Activated CD4-positive, alpha-beta T cell treated with anti-CD3 and anti-CD28 coated beads for 36 hours (primary cell): ENCODE data around the gene MPDZ. TPM values are rescaled to one million over a fixed set of nuclear protein-coding genes. Genes with fewer than 3 reads are reported as not detected.

Experiments used
- ATAC-seq: fragments of 200-7000 bp; cut with Tn5 transposase; one replicate; pipeline ENCODE4 v1.10.0; 2021; ENCODE audit warnings: mild to moderate bottlenecking, moderate library complexity
- CTCF ChIA-PET: fragments of 350-600 bp; sonication (Branson Sonifier 250); formaldehyde crosslinking; loops from one replicate; lab custom pipeline; 2021; ENCODE audit warnings: antibody characterized with exemption; lab: Charles Lee
- POLR2A ChIA-PET: fragments of 350-600 bp; sonication (Branson Sonifier 250); formaldehyde crosslinking; loops from one replicate; lab custom pipeline; 2021; ENCODE audit warnings: antibody characterized with exemption, inconsistent platforms; lab: Charles Lee
- DNase-seq: peaks from one replicate; pipeline ENCODE4 v3.0.0-alpha.2; 2020
- H3K27ac Mint-ChIP-seq: one replicate; pipeline ENCODE4 v1.8.0; 2021; ENCODE audit warnings: mixed read lengths
- H3K27me3 Mint-ChIP-seq: one replicate; pipeline ENCODE4 v1.8.0; 2021; ENCODE audit warnings: mixed read lengths
- H3K36me3 Mint-ChIP-seq: one replicate; pipeline ENCODE4 v1.8.0; 2021; ENCODE audit warnings: low read depth, mixed read lengths
- H3K4me1 Mint-ChIP-seq: one replicate; pipeline ENCODE4 v1.8.0; 2021; ENCODE audit warnings: mixed read lengths
- H3K4me3 Mint-ChIP-seq: one replicate; pipeline ENCODE4 v1.8.0; 2021; ENCODE audit warnings: mild to moderate bottlenecking, moderate library complexity, mixed read lengths
- H3K9me3 Mint-ChIP-seq: one replicate; pipeline ENCODE4 v1.8.0; 2021; ENCODE audit warnings: low read depth, mixed read lengths
- intact Hi-C, 2 experiments: fragments of 100-400 bp; cut with DNase I in 1 of 2; cut with micrococcal nuclease in 1 of 2; formaldehyde crosslinking; loops; one replicate each; pipeline versions ENCODE4 v1.14.2 to v1.15.1; 2022 to 2024; cut with DNase I, micrococcal nuclease
- total RNA-seq, 2 experiments: library from RNA; stranded (reverse); gene quantifications; one replicate each; pipeline ENCODE4 v1.2.3, GENCODE V29; 2021

The MPDZ gene
- total RNA-seq, 2 experiments from 2014 or later = not detected

DNA sequence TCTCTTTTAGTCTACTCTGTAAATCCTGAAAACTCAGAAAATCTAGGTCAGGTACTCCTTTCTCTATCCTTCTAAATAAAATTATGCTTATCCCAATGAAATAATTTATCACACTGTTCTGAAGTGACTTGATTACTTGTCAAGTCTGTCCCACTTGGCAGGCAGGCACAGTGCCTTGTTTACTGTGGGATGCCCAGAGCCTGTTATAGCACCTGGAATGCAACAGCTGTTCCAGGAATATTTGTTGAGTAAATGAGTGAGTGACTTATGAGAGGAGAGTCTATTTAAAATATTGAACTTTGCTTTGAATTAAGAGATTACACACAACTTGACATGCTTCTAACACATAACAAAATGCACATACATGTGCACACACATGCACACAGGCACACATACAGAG is 130.0 kb downstream of the MPDZ start:
- intact Hi-C loops = no loop called here
- Mint-ChIP-seq H3K4me3 (no peak overlapping the region), H3K4me1 (no peaks in the 10 kb centered on the region), H3K9me3 (peaks cover 6% of the 10 kb centered on the region), H3K36me3 (no peaks in the 10 kb centered on the region), H3K27ac (no peak overlapping the region), H3K27me3 (no peaks in the 10 kb centered on the region)
- ATAC-seq (no peak), DNase-seq (no peak)
- POLR2A ChIA-PET = no interaction called here
- CTCF ChIA-PET = no interaction called here

DNA sequence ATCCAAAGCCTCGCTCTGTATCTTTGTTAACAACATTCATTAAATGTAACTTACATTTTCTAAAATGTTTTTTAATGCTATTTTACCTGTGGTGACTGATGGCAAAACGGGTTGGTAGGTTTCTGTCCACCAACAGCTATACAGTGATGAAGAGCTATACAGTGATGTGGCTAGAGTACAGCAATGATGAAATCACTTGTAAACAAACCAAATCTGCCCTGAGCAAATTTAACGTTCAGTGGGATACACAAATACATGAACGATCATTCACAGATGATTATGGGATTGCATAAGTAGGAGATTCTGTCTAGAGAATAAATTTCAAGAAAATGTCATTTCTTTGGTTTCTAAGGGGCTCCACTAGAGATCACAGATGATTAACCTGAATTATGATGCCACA is 132.7 kb downstream of the MPDZ start:
- DNase-seq (no peak), ATAC-seq (no peak)
- H3K27me3 Mint-ChIP-seq = no peaks in the 10 kb centered on the region
- H3K4me1 Mint-ChIP-seq = no peaks in the 10 kb centered on the region
- ChIA-PET CTCF (no interaction called here), POLR2A (no interaction called here)
- H3K27ac Mint-ChIP-seq = no peak overlapping the region
- peaks cover 10% of the 10 kb centered on the region for H3K9me3 Mint-ChIP-seq
- H3K36me3 Mint-ChIP-seq = no peaks in the 10 kb centered on the region
- intact Hi-C loops = no loop called here
- H3K4me3 Mint-ChIP-seq = no peak overlapping the region

DNA sequence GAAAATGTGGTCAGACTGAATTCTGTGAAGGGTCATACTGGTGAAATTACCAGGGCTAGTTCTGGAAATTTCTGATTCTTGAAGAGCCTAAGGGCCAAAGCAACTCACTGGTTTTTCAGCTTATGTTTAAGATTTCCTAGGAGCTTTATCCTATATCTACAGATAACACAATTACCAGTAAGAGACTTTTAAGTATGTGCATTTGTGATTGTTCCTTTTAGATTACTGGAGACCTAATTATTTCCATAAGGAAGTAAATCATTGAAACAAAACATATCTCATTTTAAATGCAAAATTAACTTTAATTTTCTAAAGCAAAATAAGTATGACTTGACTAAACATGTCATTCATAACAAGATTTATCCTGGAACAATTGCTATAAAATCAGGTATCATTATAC is 134.2 kb downstream of the MPDZ start:
- Mint-ChIP-seq H3K27me3 (no peaks in the 10 kb centered on the region), H3K4me1 (no peaks in the 10 kb centered on the region), H3K27ac (no peak overlapping the region), H3K36me3 (no peaks in the 10 kb centered on the region), H3K4me3 (no peak overlapping the region), H3K9me3 (peaks cover 10% of the 10 kb centered on the region)
- ChIA-PET POLR2A (no interaction called here), CTCF (interaction anchor here (0.5 kb wide), 1 partner anchor 9 kb away, joined by 3 read pairs; no protein-coding TSS in a partner anchor)
- intact Hi-C loops = no loop called here
- ATAC-seq = no peak
- DNase-seq = no peak

DNA sequence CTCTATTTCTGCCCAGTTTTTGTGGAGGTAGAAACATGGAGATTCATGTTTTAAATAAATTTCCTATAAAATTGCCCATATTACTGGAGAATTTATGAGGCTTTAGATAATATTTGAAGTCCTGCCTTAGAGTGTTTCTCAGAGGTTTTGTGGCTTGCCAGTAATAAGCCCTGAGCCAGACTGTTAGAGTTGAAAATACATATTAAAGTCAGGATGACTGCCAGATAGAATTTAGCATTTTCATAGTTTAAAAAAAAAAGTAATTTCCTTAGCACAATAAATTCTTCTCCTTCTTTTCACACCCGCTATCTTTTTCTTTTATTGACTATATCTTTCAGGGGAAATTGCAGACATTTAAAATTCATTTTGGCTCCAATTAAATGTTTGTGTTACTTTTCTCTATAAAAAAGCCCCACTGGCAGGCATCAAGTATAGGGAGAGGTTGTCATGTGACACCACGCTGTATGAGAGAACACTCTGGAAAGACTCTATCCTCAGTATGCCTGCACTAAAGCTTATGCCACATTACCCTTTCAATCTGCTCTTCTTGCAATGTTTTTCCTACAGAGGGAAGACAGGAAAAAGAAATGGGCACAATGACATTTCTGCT is 135.2 kb downstream of the MPDZ start:
- ATAC-seq = no peak
- ChIA-PET CTCF (no interaction called here), POLR2A (interaction anchor here (0.7 kb wide), 1 partner anchor 25 kb away, joined by 4 read pairs; no protein-coding TSS in a partner anchor)
- Mint-ChIP-seq H3K9me3 (peaks cover 10% of the 10 kb centered on the region), H3K36me3 (no peaks in the 10 kb centered on the region), H3K4me3 (no peak overlapping the region), H3K27me3 (no peaks in the 10 kb centered on the region), H3K27ac (no peak overlapping the region), H3K4me1 (no peaks in the 10 kb centered on the region)
- no peak for DNase-seq
- intact Hi-C loops = no loop called here

DNA sequence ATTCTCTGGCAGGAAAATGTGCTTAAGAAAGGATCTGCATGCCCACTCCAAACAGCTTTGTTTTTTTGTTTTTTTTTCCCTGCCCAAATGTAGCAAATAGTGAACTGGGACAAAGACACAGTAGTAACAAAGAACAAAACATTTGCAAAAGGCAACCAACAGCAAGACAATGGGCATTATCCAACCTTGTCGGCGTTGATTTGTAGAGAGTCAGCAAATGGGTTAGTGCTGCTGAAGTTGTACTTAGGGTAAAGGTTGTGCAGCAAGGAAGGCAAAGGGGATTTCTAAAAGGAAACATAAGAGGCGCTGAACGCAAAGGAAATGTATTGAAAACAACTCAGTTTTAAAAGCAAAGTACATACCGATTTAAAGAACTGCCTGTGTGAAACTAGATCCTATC is 136.2 kb downstream of the MPDZ start:
- no peak for DNase-seq
- H3K4me3 Mint-ChIP-seq = no peak overlapping the region
- ChIA-PET CTCF (no interaction called here), POLR2A (no interaction called here)
- ATAC-seq = no peak
- intact Hi-C loops = no loop called here
- H3K27ac Mint-ChIP-seq = no peak overlapping the region
- no peaks in the 10 kb centered on the region for H3K36me3 Mint-ChIP-seq
- H3K27me3 Mint-ChIP-seq = no peaks in the 10 kb centered on the region
- H3K9me3 Mint-ChIP-seq = peaks cover 7% of the 10 kb centered on the region
- no peaks in the 10 kb centered on the region for H3K4me1 Mint-ChIP-seq

GRCh38 chr9:13142776-13143175 is 136.7 kb downstream of the MPDZ start:
- intact Hi-C loops = no loop called here
- Mint-ChIP-seq H3K27me3 (no peaks in the 10 kb centered on the region), H3K4me3 (no peak overlapping the region), H3K36me3 (no peaks in the 10 kb centered on the region), H3K9me3 (peaks cover 7% of the 10 kb centered on the region), H3K4me1 (no peaks in the 10 kb centered on the region), H3K27ac (no peak overlapping the region)
- ChIA-PET CTCF (no interaction called here), POLR2A (no interaction called here)
- ATAC-seq = no peak
- DNase-seq = no peak

DNA sequence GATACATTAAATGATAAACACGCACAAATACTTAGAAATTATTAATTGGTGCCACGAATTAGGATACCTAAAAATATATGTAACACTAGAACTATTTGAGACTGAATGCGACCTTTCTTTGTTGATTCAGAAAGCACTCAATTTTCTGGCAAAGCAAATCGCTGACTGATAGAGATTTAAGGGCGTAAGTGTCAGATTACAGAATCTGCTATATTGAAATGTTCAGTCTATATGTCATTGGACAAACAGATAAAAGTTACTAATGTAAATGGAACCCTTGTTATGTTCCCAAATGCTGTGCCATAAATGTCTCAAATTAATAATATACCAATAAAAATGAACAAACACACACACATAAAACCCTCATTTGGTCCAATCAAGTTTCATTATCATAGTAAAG is 137.9 kb downstream of the MPDZ start:
- no peak overlapping the region for H3K27ac Mint-ChIP-seq
- H3K27me3 Mint-ChIP-seq = no peaks in the 10 kb centered on the region
- no peak overlapping the region for H3K4me3 Mint-ChIP-seq
- DNase-seq (no peak), ATAC-seq (no peak)
- intact Hi-C loops = no loop called here
- peaks cover 7% of the 10 kb centered on the region for H3K9me3 Mint-ChIP-seq
- no peaks in the 10 kb centered on the region for H3K4me1 Mint-ChIP-seq
- no peaks in the 10 kb centered on the region for H3K36me3 Mint-ChIP-seq
- CTCF ChIA-PET = no interaction called here
- POLR2A ChIA-PET = no interaction called here

DNA sequence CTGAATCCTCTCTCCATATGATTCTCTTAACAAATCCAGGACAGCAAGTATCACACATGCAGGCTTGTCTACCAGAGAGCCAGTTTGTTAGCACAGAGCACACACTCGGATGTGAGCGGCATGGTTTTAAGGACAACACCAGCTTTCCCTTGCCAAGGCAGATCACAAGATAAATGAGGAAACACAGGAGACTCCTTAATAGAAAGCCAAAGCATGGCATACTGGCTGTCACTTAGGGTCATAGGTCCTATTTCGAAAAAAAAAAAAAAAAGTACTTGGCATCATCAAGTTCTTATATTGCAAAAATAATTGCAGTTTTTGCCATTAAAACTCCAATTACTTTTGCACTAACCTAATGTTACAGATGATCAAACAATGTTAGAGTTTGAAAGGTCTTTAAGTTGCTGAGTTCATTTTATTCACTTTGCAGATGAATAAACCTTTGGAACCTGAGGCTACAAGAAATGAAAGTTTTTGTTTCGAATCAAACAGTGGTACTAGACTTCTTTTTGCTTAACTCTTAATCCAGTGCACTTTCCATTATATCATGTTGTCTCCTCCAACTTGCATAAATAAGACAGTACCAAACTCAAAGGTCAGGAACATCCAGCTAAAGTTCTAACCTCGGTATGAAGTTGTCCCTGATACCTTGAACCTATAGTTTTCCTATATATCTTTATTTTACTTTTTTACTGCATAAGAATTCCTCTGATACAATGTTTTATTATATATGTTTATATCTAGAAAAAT is 138.5 kb downstream of the MPDZ start:
- intact Hi-C loops = no loop called here
- ATAC-seq (no peak), DNase-seq (no peak)
- H3K27ac Mint-ChIP-seq = no peak overlapping the region
- H3K4me3 Mint-ChIP-seq = no peak overlapping the region
- H3K27me3 Mint-ChIP-seq = no peaks in the 10 kb centered on the region
- H3K36me3 Mint-ChIP-seq = no peaks in the 10 kb centered on the region
- ChIA-PET POLR2A (no interaction called here), CTCF (no interaction called here)
- peaks cover 7% of the 10 kb centered on the region for H3K9me3 Mint-ChIP-seq
- H3K4me1 Mint-ChIP-seq = no peaks in the 10 kb centered on the region

DNA sequence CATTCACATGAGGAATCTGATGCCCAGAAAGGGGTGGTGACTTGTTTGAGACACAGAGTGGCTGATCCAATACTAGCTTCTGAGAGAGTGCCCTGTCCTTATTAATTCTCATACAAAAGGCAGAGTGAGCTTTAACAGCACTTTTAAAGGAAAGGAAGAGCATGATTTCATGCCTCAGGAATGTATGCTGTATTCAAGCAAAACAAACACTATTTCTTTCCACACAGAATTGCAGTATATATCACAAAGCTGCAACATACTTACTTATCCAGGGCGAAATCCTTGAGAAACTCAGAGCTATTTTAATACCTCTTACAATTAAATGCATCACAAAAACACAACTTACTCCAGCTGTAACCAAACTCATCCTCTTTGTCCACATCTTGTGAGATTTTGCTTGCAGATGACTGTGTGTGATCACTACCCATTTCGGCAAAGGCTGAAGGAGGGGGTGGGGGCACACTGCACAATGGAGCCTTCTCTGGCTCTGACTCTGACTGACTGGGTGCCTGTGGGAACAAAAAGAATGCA is 139.8 kb downstream of the MPDZ start:
- ChIA-PET POLR2A (no interaction called here), CTCF (no interaction called here)
- Mint-ChIP-seq H3K4me1 (no peaks in the 10 kb centered on the region), H3K27ac (no peak overlapping the region), H3K4me3 (no peak overlapping the region), H3K27me3 (no peaks in the 10 kb centered on the region), H3K36me3 (no peaks in the 10 kb centered on the region), H3K9me3 (peaks cover 7% of the 10 kb centered on the region)
- ATAC-seq (no peak), DNase-seq (no peak)
- intact Hi-C loops = no loop called here

- H3K4me3 Mint-ChIP-seq = no peak overlapping the region
- H3K36me3 Mint-ChIP-seq = no peaks in the 10 kb centered on the region
- no peaks in the 10 kb centered on the region for H3K9me3 Mint-ChIP-seq
- H3K27ac Mint-ChIP-seq = no peak overlapping the region
- intact Hi-C loops = no loop called here
- H3K27me3 Mint-ChIP-seq = no peaks in the 10 kb centered on the region
- no peak for DNase-seq
- CTCF ChIA-PET = no interaction called here
- ATAC-seq = no peak
- no peaks in the 10 kb centered on the region for H3K4me1 Mint-ChIP-seq
- POLR2A ChIA-PET = no interaction called here
These were observed 142.1 kb downstream of the MPDZ start for GRCh38 chr9:13137426-13137825.

- ChIA-PET POLR2A (no interaction called here), CTCF (no interaction called here)
- H3K27me3 Mint-ChIP-seq = no peaks in the 10 kb centered on the region
- H3K9me3 Mint-ChIP-seq = peaks cover 2% of the 10 kb centered on the region
- H3K27ac Mint-ChIP-seq = no peak overlapping the region
- intact Hi-C loops = no loop called here
- DNase-seq (no peak), ATAC-seq (no peak)
- no peaks in the 10 kb centered on the region for H3K4me1 Mint-ChIP-seq
- no peaks in the 10 kb centered on the region for H3K36me3 Mint-ChIP-seq
- no peak overlapping the region for H3K4me3 Mint-ChIP-seq
These were observed 147.5 kb downstream of the MPDZ start for GRCh38 chr9:13131991-13132390.

GRCh38 chr9:13131416-13131815 is 148.1 kb downstream of the MPDZ start:
- intact Hi-C loops = no loop called here
- ATAC-seq = no peak
- Mint-ChIP-seq H3K27me3 (no peaks in the 10 kb centered on the region), H3K9me3 (peaks cover 2% of the 10 kb centered on the region), H3K4me3 (no peak overlapping the region), H3K27ac (no peak overlapping the region), H3K4me1 (no peaks in the 10 kb centered on the region), H3K36me3 (no peaks in the 10 kb centered on the region)
- ChIA-PET POLR2A (no interaction called here), CTCF (no interaction called here)
- no peak for DNase-seq
